ENCODE measurements around the gene LRRC75B.
"Not testable (repeated sequence)": the region's sequence is repeated elsewhere in the genome, so short reads cannot be mapped to it uniquely, and the experiment has no call there.

DNA sequence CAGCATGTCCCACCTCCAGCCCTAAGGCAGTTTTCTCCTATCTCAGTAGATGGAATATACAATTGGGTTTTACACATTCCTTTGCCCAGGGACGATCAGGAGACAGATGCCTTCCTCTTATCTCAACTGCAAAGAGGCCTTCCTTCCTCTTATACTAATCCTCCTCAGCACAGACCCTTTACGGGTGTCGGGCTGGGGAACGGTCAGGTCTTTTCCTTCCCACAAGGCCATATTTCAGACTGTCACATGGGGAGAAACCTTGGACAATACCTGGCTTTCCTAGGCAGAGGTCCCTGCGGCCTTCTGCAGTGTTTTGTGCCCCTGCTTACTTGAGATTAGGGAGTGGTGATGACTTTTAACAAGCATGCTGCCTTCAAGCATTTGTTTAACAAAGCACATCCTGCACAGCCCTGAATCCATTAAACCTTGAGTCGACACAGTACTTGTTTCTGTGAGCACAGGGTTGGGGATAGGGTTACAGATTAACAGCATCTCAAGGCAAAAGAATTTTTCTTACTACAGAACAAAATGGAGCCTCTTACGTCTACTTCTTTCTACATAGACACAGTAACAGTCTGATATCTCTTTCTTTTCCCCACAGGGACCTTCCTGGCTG lies 38.0 kb upstream of the LRRC75B start:
- TF ChIP-seq, protein P1, sequence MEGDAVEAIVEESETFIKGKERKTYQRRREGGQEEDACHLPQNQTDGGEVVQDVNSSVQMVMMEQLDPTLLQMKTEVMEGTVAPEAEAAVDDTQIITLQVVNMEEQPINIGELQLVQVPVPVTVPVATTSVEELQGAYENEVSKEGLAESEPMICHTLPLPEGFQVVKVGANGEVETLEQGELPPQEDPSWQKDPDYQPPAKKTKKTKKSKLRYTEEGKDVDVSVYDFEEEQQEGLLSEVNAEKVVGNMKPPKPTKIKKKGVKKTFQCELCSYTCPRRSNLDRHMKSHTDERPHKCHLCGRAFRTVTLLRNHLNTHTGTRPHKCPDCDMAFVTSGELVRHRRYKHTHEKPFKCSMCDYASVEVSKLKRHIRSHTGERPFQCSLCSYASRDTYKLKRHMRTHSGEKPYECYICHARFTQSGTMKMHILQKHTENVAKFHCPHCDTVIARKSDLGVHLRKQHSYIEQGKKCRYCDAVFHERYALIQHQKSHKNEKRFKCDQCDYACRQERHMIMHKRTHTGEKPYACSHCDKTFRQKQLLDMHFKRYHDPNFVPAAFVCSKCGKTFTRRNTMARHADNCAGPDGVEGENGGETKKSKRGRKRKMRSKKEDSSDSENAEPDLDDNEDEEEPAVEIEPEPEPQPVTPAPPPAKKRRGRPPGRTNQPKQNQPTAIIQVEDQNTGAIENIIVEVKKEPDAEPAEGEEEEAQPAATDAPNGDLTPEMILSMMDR (IDR thresholded peaks at IDR 0.05): not testable (repeated sequence)
- TF ChIP-seq POLR2A (IDR thresholded peaks at IDR 0.05): not testable (repeated sequence)

All from gastroesophageal sphincter (tissue), 3 donors.